Smooth muscle cell (in vitro differentiated cells): Measurements from ENCODE around the gene RNF213. TPM values are rescaled to one million over a fixed set of nuclear protein-coding genes. Genes with fewer than 3 reads are reported as not detected.
A peak's percentile ranks its signal among the peaks of the same experiment; 100 is the strongest.
"Not testable (repeated sequence)": the region's sequence is repeated elsewhere in the genome, so short reads cannot be mapped to it uniquely, and the experiment has no call there.

Source experiments
- DNase-seq: peaks from one replicate; lab custom pipeline; 2025; ENCODE audit not compliant: unreplicated experiment; lab: John Stamatoyannopoulos, UW
- H2AFZ ChIP-seq: fragments of 200-600 bp; sonication (generic); 2 replicates; pipeline ENCODE4 v1.6.0; 2016; ENCODE audit warnings: antibody characterized with exemption, low read depth, mild to moderate bottlenecking
- H3F3A ChIP-seq: fragments of 200-600 bp; sonication (generic); 2 replicates; pipeline ENCODE4 v1.6.0; 2017; ENCODE audit warnings: antibody characterized with exemption, low read depth
- H3K27ac ChIP-seq: fragments of 200-600 bp; sonication (generic); 2 replicates; pipeline ENCODE4 v1.5.1; 2016; ENCODE audit warnings: low read depth, mild to moderate bottlenecking
- H3K27me3 ChIP-seq: fragments of 200-600 bp; sonication (generic); 2 replicates; pipeline ENCODE4 v1.6.1; 2016; ENCODE audit warnings: low read depth, mild to moderate bottlenecking
- H3K36me3 ChIP-seq: fragments of 200-600 bp; sonication (generic); 2 replicates; pipeline ENCODE4 v1.5.1; 2016; ENCODE audit warnings: low read depth
- H3K4me1 ChIP-seq: fragments of 200-600 bp; sonication (generic); 2 replicates; pipeline ENCODE4 v1.5.1; 2016; ENCODE audit warnings: low read depth
- H3K4me2 ChIP-seq: fragments of 200-600 bp; sonication (generic); 2 replicates; pipeline ENCODE4 v1.6.0; 2016; ENCODE audit warnings: mild to moderate bottlenecking
- H3K4me3 ChIP-seq: fragments of 200-600 bp; sonication (generic); 2 replicates; pipeline ENCODE4 v1.5.1; 2016; ENCODE audit warnings: mild to moderate bottlenecking
- H3K79me2 ChIP-seq: fragments of 200-600 bp; sonication (generic); 2 replicates; pipeline ENCODE4 v1.6.0; 2016; ENCODE audit warnings: low read depth, mild to moderate bottlenecking
- H3K9ac ChIP-seq: fragments of 200-600 bp; sonication (generic); 2 replicates; pipeline ENCODE4 v1.6.0; 2016; ENCODE audit warnings: low read depth
- H3K9me3 ChIP-seq: fragments of 200-600 bp; sonication (generic); replicated peaks from 2 replicates; pipeline ENCODE4 v1.5.1; 2016; ENCODE audit warnings: low read depth
- H4K20me1 ChIP-seq: fragments of 200-600 bp; sonication (generic); 2 replicates; pipeline ENCODE4 v1.6.0; 2016; ENCODE audit warnings: low read depth
- WGBS: methylation state at CpG from one replicate; pipeline ENCODE4 v1.1.7; 2016; ENCODE audit warnings: low lambda C conversion rate; 5-methylcytosine and 5-hydroxymethylcytosine counted together
- polyA plus RNA-seq: library from polyadenylated mRNA; unstranded; fragments of >200 nt; fragmentation: Nextera tagmentation; extraction: Ambion mirVana; gene quantifications from 2 replicates; pipeline ENCODE4 v1.2.1, GENCODE V29; 2016
- total RNA-seq: library from RNA; depleted of rRNA; stranded (reverse); fragments of >200 nt; gene quantifications from 2 replicates; pipeline ENCODE4 v1.2.3, GENCODE V29; 2014
- TF ChIP-seq, protein P1 (sequence below): fragments of 200-600 bp; sonication (generic); IDR thresholded peaks from 2 replicates; pipeline ENCODE4 v1.5.1; 2017; ENCODE audit warnings: borderline replicate concordance, mild to moderate bottlenecking, antibody characterized with exemption; ENCODE audit not compliant: insufficient read depth, poor library complexity, severe bottlenecking

Gene RNF213
- total and polyA plus RNA-seq, 2 experiments from 2014 or later = 12.8 to 43.0 TPM

DNA sequence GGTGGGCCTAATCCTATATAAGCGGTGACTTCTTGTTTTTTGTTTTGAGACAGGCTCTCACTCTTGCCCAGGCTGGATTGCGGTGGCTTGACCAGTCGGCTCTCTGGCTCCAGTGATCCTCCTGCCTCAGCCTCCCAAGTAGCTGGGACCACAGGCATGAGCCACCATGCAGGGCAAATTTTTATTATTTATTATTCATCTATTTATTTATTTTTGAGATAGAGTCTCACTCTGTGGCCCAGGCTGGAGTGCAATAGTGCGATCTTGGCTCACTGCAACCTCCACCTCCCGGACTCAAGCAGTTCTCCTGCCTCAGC lies 4.7 kb upstream of the RNF213 start:
- no peaks in the 10 kb centered on the region for H3K27me3 ChIP-seq
- no peaks in the 10 kb centered on the region for H4K20me1 ChIP-seq
- no peak overlapping the region for H2AFZ ChIP-seq
- TF ChIP-seq, protein P1, sequence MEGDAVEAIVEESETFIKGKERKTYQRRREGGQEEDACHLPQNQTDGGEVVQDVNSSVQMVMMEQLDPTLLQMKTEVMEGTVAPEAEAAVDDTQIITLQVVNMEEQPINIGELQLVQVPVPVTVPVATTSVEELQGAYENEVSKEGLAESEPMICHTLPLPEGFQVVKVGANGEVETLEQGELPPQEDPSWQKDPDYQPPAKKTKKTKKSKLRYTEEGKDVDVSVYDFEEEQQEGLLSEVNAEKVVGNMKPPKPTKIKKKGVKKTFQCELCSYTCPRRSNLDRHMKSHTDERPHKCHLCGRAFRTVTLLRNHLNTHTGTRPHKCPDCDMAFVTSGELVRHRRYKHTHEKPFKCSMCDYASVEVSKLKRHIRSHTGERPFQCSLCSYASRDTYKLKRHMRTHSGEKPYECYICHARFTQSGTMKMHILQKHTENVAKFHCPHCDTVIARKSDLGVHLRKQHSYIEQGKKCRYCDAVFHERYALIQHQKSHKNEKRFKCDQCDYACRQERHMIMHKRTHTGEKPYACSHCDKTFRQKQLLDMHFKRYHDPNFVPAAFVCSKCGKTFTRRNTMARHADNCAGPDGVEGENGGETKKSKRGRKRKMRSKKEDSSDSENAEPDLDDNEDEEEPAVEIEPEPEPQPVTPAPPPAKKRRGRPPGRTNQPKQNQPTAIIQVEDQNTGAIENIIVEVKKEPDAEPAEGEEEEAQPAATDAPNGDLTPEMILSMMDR = no peak
- DNase-seq = no peak
- no peaks in the 10 kb centered on the region for H3K79me2 ChIP-seq
- H3K4me1 ChIP-seq = peaks cover 7% of the 10 kb centered on the region
- 95% methylated on average over 5 of the region's 5 CpGs for WGBS
- H3K36me3 ChIP-seq = no peaks in the 10 kb centered on the region
- no peak overlapping the region for H3K4me3 ChIP-seq
- no peak overlapping the region for H3K9ac ChIP-seq
- H3K4me2 ChIP-seq = no peak overlapping the region
- peak overlapping the region; percentile 77 for H3K27ac ChIP-seq
- H3K9me3 ChIP-seq = no peaks in the 10 kb centered on the region
- H3F3A ChIP-seq = peaks cover 12% of the 10 kb centered on the region

DNA sequence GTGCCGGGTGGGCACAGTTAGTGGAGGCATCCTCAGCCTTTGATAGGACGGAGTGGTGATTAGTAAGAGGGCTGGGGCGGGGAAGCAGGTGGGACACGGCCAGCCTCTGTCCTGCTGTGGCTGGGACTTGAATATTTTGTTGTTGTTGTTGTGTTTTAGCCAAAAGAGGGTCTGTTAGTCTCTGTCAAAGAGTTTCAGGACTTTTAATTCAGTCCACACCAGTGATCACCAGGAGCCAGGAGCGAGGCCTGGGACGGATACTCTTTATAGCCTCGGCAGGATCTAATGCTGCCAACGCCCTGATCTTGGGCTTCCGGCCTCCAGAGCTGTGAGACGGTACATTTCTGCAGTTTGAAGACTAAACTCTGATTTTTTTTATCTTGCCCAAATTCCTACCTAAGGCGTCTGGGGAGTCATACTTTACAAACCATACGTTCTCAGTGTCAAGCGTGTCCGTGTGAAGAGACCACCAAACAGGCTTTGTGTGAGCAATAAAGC lies 2.9 kb upstream of the RNF213 start:
- H3K36me3 ChIP-seq = no peaks in the 10 kb centered on the region
- H2AFZ ChIP-seq = no peak overlapping the region
- no peak overlapping the region for H3K9ac ChIP-seq
- peaks cover 12% of the 10 kb centered on the region for H3F3A ChIP-seq
- H3K4me3 ChIP-seq = no peak overlapping the region
- no peak overlapping the region for H3K4me2 ChIP-seq
- H3K4me1 ChIP-seq = peaks cover 16% of the 10 kb centered on the region
- H3K27ac ChIP-seq = no peak overlapping the region
- H4K20me1 ChIP-seq = peaks cover 8% of the 10 kb centered on the region
- DNase-seq = no peak
- WGBS = 77% methylated on average over 14 of the region's 14 CpGs
- H3K27me3 ChIP-seq = no peaks in the 10 kb centered on the region
- TF ChIP-seq, protein P1 = no peak
- H3K79me2 ChIP-seq = no peaks in the 10 kb centered on the region
- no peaks in the 10 kb centered on the region for H3K9me3 ChIP-seq

DNA sequence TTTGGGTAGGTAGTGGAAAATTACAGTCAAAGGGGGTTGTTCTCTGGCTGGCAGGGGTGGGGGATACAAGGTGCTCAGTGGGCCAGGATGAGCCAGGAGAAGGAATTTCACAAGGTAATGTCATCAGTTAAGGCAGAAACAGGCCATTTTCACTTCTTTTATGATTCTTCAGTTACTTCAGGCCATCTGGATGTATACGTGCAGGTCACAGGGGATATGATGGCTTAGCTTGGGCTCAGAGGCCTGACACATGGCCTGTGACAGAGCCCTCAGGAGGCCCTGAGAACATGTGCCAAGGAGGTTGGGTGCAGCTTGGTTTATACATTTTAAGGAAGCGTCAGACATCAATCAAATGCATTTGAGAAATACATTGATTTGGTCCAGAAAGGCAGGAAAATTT lies 2.4 kb upstream of the RNF213 start:
- not testable (repeated sequence) for H3K4me3 ChIP-seq, H2AFZ ChIP-seq, H3K9me3 ChIP-seq, H3K4me2 ChIP-seq, H3K27ac ChIP-seq, H3K79me2 ChIP-seq, H3K36me3 ChIP-seq, DNase-seq, H3K9ac ChIP-seq, H3K27me3 ChIP-seq
- peaks cover 12% of the 10 kb centered on the region for H3F3A ChIP-seq
- H3K4me1 ChIP-seq = peaks cover 16% of the 10 kb centered on the region
- H4K20me1 ChIP-seq = peaks cover 14% of the 10 kb centered on the region
- 87% methylated on average over 2 of the region's 2 CpGs for WGBS

DNA sequence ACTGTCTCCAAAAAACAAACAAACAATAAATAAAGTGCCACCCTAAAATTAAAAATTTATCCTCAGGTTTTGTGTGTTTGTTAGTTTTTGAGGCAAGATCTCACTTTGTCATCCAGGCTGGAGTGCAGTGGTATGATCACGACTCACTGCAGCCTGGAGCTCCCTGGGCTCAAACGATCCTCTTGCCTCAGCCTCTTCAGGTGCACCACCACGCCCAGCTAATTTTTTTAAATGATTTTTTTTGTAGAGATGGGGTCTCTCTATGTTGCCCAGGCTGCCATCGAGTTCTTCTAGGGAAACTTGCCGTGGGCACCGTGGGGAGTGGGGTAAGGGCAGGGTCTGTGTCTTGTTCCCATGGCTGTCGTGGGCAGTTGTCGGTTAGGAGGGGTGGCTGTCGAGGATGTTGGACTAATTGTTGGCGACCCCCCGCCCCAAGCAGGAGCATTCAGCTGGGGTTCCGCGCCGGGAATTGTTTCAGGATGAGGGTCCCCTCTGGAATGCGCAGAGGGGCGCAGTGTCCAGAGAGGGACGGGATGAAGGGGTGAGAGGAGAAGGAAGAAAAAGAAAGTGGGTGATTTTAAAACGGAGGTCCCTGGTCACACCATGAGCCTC lies 1.1 kb upstream of the RNF213 start:
- Histone ChIP-seq H3F3A (peaks cover 12% of the 10 kb centered on the region), H3K36me3 (no peaks in the 10 kb centered on the region), H3K27ac (peak overlapping the region; percentile 68), H4K20me1 (peaks cover 21% of the 10 kb centered on the region), H3K4me1 (peaks cover 16% of the 10 kb centered on the region), H3K79me2 (no peaks in the 10 kb centered on the region), H3K4me2 (peak overlapping the region; percentile 87), H3K9ac (peak overlapping the region; percentile 64), H3K9me3 (no peaks in the 10 kb centered on the region), H2AFZ (no peak overlapping the region), H3K4me3 (peak overlapping the region; percentile 59), H3K27me3 (no peaks in the 10 kb centered on the region)
- TF ChIP-seq, protein P1 = no peak
- DNase-seq = no peak
- 64% methylated on average over 17 of the region's 18 CpGs for WGBS
